Stimulated activated CD8-positive, alpha-beta memory T cell treated with anti-CD3 and anti-CD28 coated beads, Interleukin-2, amount 100 ng/mL, for 48 hours (primary cell): ENCODE data around the gene CSAG1.
"Not testable (repeated sequence)": the region's sequence is repeated elsewhere in the genome, so short reads cannot be mapped to it uniquely, and the experiment has no call there.

ENCODE experiments used
- DNase-seq, 2 donors: peaks; one replicate each; pipeline ENCODE4 v3.0.0-alpha.2; 2020; ENCODE audit warnings: low read depth in 2 of 2

The CSAG1 gene

GRCh38 chrX:152733261-152733975 is at the start of gene CSAG1, which contains the start of gene MAGEA12:
TSS of gene CSAG1 (minus strand) at chrX:152733721. CDS start at chrX:152732460, 1,261 bp downstream.
TSS of gene MAGEA12 (plus strand) at chrX:152733757. CDS start at chrX:152736162, 2,405 bp downstream.
- no peak for DNase-seq

DNA sequence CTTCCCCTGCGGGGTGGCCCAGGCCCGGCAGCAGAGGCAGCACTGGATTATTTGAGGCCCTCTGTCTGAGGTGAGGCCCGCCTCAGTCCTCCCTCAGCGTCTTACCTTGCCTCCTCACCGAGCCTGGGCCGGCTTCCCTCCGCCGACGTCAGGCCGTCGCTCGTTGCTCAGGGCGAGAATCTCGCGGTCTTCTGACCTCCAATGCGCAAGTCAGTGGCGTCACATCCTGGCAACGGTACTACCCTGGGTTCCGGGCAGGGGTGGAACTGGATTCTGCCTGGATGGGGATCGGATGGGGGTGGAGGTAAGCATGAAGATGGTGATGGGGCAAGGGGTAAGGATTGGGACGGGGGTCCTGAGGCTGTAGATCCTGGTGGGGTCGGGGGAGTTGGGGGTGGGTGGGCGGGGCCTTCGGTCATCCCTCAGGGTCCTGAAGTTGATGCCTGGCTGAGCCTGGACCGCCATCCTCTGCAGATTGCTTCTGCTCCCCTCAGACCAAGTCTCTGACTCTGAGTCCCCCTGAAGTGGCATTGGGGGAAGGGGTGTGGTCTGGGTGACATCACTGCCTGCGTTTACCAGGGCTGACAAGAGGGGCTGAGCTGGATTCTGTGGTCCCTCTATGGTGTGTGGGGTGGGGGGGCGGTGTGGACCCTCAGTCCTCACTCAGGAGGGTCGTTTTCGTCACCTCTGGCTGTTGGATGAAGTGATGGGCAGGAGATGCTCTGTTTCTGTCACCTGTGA is 36.2 kb upstream of the CSAG1 start, which contains the start of gene MAGEA6:
Gene MAGEA6, minus strand, starts transcription at position 141 of the 741 bp plus-strand sequence. CDS start 2,039 bp downstream, outside the sequence.
- DNase-seq, result not testable (repeated sequence)

DNA sequence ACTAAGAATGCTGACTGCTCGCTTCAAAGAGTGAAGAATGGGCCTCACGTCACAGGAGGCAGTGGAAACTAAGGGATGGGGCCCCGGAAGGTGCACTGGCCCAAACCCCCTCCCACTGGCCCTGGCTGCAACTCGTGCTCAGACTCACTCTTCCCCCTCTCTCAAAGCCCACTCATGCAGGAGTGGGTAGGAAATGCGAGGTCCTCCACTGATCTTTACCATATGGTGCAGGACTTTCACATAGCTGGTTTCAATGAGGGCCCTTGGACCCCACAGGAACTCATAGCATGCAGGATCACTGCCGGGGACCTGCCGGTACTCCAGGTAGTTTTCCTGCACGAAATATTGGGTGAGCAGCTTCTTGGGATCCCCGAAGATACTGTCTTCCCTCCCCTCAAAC is 33.0 kb upstream of the CSAG1 start:
- not testable (repeated sequence) for DNase-seq

- DNase-seq, result not testable (repeated sequence)
Measured at GRCh38 chrX:152761582-152761981, 28.1 kb upstream of the CSAG1 start.

GRCh38 chrX:152759544-152759943 is 26.0 kb upstream of the CSAG1 start:
- DNase-seq, result not testable (repeated sequence)

DNA sequence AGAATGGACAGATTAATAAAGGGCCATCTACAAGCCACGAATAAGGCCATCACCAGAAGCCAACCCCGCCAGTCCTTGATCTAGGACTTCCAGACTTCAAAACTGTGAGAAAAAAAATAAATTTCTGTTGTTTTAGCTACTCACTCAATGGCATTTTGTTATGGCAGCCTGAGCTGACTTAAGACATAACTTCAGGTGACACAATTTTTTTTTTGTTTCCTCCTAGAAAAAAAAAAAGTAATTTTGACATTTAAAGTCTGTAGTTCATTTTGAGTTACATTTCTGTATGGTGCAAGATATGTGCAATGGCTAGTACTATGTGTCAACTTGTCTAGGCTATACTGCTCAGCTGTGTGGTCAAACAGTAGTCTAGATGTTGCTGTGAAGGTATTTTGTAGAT is 25.4 kb upstream of the CSAG1 start, which contains the start of gene CSAG3:
Gene CSAG3, plus strand, starts transcription at position 301 of the 400 bp plus-strand sequence.
- DNase-seq, result not testable (repeated sequence)

GRCh38 chrX:152754871-152755270 is 21.4 kb upstream of the CSAG1 start:
- DNase-seq, result not testable (repeated sequence)

- not testable (repeated sequence) for DNase-seq
Measured at GRCh38 chrX:152753686-152754650, 20.4 kb upstream of the CSAG1 start, which contains the start of gene MAGEA2. TSS of gene MAGEA2 (minus strand) at chrX:152753842. CDS start at chrX:152751363, 2,479 bp downstream.

DNA sequence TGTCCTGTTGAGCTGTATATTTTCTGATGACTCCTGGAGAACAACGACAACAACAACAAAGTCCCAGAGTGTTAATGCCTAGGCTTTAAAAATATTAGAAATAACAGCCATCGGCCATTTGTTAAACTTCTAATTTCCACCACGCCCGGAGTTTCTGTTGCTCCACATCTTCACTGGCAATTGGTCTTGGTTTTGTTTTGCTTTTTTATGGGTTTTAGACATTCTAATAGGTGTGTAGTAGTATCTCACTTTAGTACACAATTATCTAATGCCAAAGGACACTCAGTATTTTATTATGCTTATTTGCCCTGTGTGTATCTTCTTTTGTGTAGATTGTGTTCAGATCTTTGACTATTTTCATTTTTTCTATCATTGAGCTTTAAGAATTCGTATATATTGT is 5.0 kb upstream of the CSAG1 start:
- no peak for DNase-seq

- not testable (repeated sequence) for DNase-seq
Measured at GRCh38 chrX:152736528-152736927, 3.0 kb upstream of the CSAG1 start.

DNA sequence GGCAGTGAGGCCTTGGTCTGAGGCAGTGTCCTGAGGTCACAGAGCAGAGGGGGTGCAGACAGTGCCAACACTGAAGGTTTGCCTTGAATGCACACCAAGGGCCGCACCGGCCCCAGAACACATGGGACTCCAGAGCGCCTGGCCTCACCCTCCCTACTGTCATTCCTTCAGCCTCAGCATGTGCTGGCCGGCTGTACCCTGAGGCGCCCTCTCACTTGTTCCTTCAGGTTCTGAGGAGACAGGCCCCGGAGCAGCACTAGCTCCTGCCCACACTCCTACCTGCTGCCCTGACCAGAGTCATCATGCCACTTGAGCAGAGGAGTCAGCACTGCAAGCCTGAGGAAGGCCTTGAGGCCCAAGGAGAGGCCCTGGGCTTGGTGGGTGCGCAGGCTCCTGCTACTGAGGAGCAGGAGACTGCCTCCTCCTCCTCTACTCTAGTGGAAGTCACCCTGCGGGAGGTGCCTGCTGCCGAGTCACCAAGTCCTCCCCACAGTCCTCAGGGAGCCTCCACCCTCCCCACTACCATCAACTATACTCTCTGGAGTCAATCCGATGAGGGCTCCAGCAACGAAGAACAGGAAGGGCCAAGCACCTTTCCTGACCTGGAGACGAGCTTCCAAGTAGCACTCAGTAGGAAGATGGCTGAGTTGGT is 2.5 kb upstream of the CSAG1 start:
- no peak for DNase-seq

DNA sequence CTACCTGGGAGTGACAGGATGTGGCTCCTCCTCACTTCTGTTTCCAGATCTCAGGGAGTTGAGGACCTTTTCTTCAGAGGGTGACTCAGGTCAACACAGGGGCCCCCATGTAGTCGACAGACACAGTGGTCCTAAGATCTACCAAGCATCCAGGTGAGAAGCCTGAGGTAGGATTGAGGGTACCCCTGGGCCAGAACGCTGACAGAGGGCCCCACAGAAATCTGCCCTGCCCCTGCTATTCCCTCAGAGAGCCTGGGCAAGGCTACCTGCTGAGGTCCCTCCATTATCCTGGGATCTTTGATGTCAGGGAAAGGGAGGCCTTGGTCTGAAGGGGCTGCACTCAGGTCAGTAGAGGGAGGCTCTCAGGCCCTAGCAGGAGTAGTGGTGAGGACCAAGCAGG is 1.6 kb upstream of the CSAG1 start:
- no peak for DNase-seq

DNA sequence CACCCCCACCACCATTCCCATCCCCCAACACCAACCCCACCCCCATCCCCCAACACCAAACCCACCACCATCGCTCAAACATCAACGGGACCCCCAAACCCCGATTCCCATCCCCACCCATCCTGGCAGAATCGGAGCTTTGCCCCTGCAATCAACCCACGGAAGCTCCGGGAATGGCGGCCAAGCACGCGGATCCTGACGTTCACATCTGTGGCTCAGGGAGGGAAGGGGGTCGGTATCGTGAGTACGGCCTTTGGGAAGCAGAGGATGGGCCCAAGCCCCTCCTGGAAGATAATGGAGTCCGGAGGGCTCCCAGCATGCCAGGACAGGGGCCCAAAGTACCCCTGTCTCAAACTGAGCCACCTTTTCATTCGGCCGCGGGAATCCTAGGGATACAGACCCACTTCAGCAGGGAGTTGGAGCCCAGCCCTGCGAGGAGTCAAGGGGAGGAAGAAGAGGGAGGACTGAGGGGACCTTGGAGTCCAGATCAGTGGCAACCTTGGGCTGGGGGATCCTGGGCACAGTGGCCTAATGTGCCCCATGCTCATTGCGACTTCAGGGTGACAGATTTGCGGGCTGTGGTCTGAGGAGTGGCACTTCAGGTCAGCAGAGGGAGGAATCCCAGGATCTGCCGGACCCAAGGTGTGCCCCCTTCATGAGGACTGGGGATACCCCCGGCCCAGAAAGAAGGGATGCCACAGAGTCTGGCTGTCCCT is 780 bp upstream of the CSAG1 start:
- not testable (repeated sequence) for DNase-seq

GRCh38 chrX:152725409-152725808 is 8.1 kb downstream of the CSAG1 start:
- DNase-seq, result no peak

DNA sequence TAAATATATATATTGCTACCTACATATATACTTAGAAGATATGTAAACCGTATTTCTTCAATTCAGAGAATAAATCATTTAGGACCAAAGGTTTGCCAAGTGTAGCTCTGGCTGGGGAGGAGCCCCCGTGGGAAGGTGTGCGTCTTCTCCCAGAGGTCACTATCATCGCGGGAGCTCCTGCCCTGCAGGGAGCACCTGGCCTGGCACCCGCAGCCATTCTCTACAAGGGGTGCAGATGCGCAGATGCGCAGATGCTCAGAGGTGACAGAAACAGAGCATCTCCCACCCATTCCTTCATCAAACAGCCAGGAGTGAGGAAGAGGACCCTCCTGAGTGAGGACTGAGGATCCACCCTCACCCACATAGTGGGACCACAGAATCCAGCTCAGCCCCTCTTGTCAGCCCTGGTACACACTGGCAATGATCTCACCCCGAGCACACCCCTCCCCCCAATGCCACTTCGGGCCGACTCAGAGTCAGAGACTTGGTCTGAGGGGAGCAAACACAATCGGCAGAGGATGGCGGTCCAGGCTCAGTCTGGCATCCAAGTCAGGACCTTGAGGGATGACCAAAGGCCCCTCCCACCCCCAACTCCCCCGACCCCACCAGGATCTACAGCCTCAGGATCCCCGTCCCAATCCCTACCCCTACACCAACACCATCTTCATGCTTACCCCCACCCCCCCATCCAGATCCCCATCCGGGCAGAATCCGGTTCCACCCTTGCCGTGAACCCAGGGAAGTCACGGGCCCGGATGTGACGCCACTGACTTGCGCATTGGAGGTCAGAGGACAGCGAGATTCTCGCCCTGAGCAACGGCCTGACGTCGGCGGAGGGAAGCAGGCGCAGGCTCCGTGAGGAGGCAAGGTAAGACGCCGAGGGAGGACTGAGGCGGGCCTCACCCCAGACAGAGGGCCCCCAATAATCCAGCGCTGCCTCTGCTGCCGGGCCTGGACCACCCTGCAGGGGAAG is 19.4 kb downstream of the CSAG1 start, which contains the start of gene MAGEA2B:
Gene MAGEA2B, plus strand, starts transcription at position 814 of the 973 bp plus-strand sequence. CDS start 2,479 bp downstream, outside the sequence.
- DNase-seq, result not testable (repeated sequence)

DNA sequence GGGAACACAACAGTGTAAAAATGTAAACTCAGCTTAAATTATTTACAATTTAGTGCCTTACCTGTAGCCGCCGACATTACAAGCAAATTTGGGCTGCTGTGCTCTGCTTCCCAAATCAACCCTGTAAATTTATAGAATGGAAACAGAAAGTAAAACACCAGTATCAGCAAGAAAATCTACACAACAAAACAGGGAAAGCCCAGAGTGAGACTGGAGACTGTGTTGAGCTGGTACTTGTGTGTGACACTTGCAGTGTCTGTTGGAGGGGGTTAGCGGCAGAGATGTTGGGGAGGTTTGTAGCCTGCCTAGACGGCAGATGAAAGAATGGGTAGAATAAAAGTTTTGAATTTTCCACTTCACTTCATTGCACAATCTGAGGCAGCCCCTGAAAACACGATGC is 20.3 kb downstream of the CSAG1 start:
- DNase-seq, result not testable (repeated sequence)

DNA sequence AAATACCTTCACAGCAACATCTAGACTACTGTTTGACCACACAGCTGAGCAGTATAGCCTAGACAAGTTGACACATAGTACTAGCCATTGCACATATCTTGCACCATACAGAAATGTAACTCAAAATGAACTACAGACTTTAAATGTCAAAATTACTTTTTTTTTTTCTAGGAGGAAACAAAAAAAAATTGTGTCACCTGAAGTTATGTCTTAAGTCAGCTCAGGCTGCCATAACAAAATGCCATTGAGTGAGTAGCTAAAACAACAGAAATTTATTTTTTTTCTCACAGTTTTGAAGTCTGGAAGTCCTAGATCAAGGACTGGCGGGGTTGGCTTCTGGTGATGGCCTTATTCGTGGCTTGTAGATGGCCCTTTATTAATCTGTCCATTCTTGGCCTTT is 24.3 kb downstream of the CSAG1 start, which contains the start of gene CSAG2:
Gene CSAG2, minus strand, starts transcription at position 101 of the 400 bp plus-strand sequence. CDS start 161 bp downstream, outside the sequence.
- not testable (repeated sequence) for DNase-seq

DNA sequence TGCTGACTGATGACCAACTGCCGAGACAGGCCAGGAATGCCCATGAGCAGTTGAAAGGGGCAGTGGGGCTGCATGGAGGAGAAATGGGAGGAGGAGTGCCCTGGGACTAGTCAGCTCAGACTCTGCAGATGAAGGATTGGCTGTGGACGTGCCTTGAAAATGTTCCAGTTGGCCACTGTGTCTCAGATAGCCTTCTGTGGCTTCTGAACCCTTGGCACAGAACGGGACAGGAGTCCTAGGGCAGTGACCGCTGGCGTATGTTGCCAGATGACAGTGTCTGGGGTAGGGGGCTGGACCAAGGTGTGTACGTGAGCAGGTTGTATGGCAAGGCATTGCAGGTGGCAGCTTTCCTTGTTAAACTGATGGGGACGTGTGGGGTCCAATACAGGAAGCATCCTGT is 27.0 kb downstream of the CSAG1 start:
- not testable (repeated sequence) for DNase-seq

DNA sequence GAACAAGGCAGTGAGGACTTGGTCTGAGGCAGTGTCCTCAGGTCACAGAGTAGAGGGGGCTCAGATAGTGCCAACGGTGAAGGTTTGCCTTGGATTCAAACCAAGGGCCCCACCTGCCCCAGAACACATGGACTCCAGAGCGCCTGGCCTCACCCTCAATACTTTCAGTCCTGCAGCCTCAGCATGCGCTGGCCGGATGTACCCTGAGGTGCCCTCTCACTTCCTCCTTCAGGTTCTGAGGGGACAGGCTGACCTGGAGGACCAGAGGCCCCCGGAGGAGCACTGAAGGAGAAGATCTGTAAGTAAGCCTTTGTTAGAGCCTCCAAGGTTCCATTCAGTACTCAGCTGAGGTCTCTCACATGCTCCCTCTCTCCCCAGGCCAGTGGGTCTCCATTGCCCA is 33.1 kb downstream of the CSAG1 start:
- not testable (repeated sequence) for DNase-seq
